Right renal cortex interstitium (tissue), 3 donors: ENCODE results near the gene MYL6B. TPM values are rescaled to one million over a fixed set of nuclear protein-coding genes. Genes with fewer than 3 reads are reported as not detected.

Experiments
- DNase-seq, 3 donors: peaks; one replicate each; pipeline ENCODE4 v3.0.0-alpha.2; 2013; ENCODE audit warnings: low read depth in 3 of 3, low spot score in 2 of 3
- polyA plus RNA-seq, 3 donors: library from polyadenylated mRNA; unstranded; fragments of 120-200 nt; gene quantifications; one replicate each; pipeline ENCODE4 v1.2.1, GENCODE V29; 2013; ENCODE audit not compliant: insufficient read length in 3 of 3

Gene MYL6B
- polyA plus RNA-seq, 3 donors, result 176 to 177 (median 176) TPM

- no peak for DNase-seq
These were observed 51.9 kb downstream of the MYL6B start for GRCh38 chr12:56204275-56204674.

GRCh38 chr12:56205445-56205844 is 53.1 kb downstream of the MYL6B start:
- DNase-seq, result no peak

GRCh38 chr12:56206452-56207166 is 54.2 kb downstream of the MYL6B start:
- DNase-seq, result no peak

Other genes with a start within 250 kb of the MYL6B start
- 10 to 100 TPM; 35.6 to 37.5 (median 36.3) TPM for gene PYM1, start 224.7 kb upstream of the MYL6B start, polyA plus RNA-seq
- gene DGKA, start 221.4 kb upstream of the MYL6B start, polyA plus RNA-seq, result 10 to 100 TPM; 17.2 to 17.8 (median 17.7) TPM
- 1 to 10 TPM; 3.0 to 3.9 (median 3.8) TPM for gene PMEL, start 186.5 kb upstream of the MYL6B start, polyA plus RNA-seq
- gene CDK2, start 185.8 kb upstream of the MYL6B start, polyA plus RNA-seq, result 10 to 100 TPM; 56.8 to 58.8 (median 58.6) TPM
- 100 to 1,000 TPM; 160 to 162 (median 161) TPM for gene RAB5B, start 178.5 kb upstream of the MYL6B start, polyA plus RNA-seq
- 10 to 100 TPM; 47.0 to 48.1 (median 47.4) TPM for gene SUOX, start 155.3 kb upstream of the MYL6B start, polyA plus RNA-seq
- 10 to 100 TPM; 15.0 to 15.7 (median 15.1) TPM for gene IKZF4, start 131.5 kb upstream of the MYL6B start, polyA plus RNA-seq
- gene RPS26, start 110.7 kb upstream of the MYL6B start, polyA plus RNA-seq, result 100 to 1,000 TPM; 127 to 550 (median 327) TPM
- 10 to 100 TPM; 72.3 to 90.7 (median 82.9) TPM for gene ERBB3, start 72.4 kb upstream of the MYL6B start, polyA plus RNA-seq
- gene PA2G4, start 48.0 kb upstream of the MYL6B start, polyA plus RNA-seq, result 100 to 1,000 TPM; 171 to 177 (median 175) TPM
- 1,000 to 10,000 TPM; 5,478 to 6,026 (median 6,015) TPM for gene RPL41, start 36.0 kb upstream of the MYL6B start, polyA plus RNA-seq
- 1 to 10 TPM; 5.8 to 6.3 (median 6.1) TPM for gene ZC3H10, start 34.3 kb upstream of the MYL6B start, polyA plus RNA-seq
- gene ESYT1, start 24.3 kb upstream of the MYL6B start, polyA plus RNA-seq, result 10 to 100 TPM; 75.1 to 82.9 (median 77.6) TPM
- 1,000 to 10,000 TPM; 2,228 to 2,441 (median 2,313) TPM for gene MYL6, start 5.8 kb downstream of the MYL6B start, polyA plus RNA-seq
- 100 to 1,000 TPM; 112 to 131 (median 118) TPM for gene SMARCC2, start 36.9 kb downstream of the MYL6B start, polyA plus RNA-seq
- gene RNF41, start 69.3 kb downstream of the MYL6B start, polyA plus RNA-seq, result 10 to 100 TPM; 44.8 to 48.4 (median 46.7) TPM
- 10 to 100 TPM; 26.1 to 31.5 (median 29.5) TPM for gene NABP2, start 71.8 kb downstream of the MYL6B start, polyA plus RNA-seq
- 10 to 100 TPM; 36.0 to 50.3 (median 49.2) TPM for gene SLC39A5, start 77.5 kb downstream of the MYL6B start, polyA plus RNA-seq
- gene ANKRD52, start 105.8 kb downstream of the MYL6B start, polyA plus RNA-seq, result 10 to 100 TPM; 24.9 to 27.2 (median 25.2) TPM
- gene COQ10A, start 114.4 kb downstream of the MYL6B start, polyA plus RNA-seq, result 10 to 100 TPM; 16.6 to 19.6 (median 16.8) TPM
- gene CS, start 147.7 kb downstream of the MYL6B start, polyA plus RNA-seq, result 100 to 1,000 TPM; 216 to 220 (median 217) TPM
- gene CNPY2, start 163.4 kb downstream of the MYL6B start, polyA plus RNA-seq, result 100 to 1,000 TPM; 155 to 171 (median 163) TPM
- gene PAN2, start 181.4 kb downstream of the MYL6B start, polyA plus RNA-seq, result 10 to 100 TPM; 73.1 to 89.8 (median 75.8) TPM
- gene IL23A, start 186.3 kb downstream of the MYL6B start, polyA plus RNA-seq, result under 1 TPM; 0.58 to 0.82 (median 0.65) TPM
- gene STAT2, start 207.5 kb downstream of the MYL6B start, polyA plus RNA-seq, result 10 to 100 TPM; 78.6 to 87.0 (median 85.2) TPM
- gene APOF, start 210.3 kb downstream of the MYL6B start, polyA plus RNA-seq, result under 1 TPM in 1 of 3 donors, not detected in 2; 0.11 TPM